DLD1 (cell line): ENCODE measurements around the gene AJUBA.
"Not testable (repeated sequence)": the region's sequence is repeated elsewhere in the genome, so short reads cannot be mapped to it uniquely, and the experiment has no call there.

Experiments
- in situ Hi-C: cut with HindIII; loops from 2 replicates; pipeline ENCODE4 v1.10.0; 2017; ENCODE audit warnings: low sequenced_read_pairs

Gene AJUBA

GRCh38 chr14:22981876-22982476, 375 bp downstream of the AJUBA start:
- in situ Hi-C loops, result no loop called here

- in situ Hi-C loops, result no loop called here
Measured at GRCh38 chr14:22981090-22981875, 1.1 kb downstream of the AJUBA start.

GRCh38 chr14:22980672-22981089, 1.7 kb downstream of the AJUBA start:
- in situ Hi-C loops, result no loop called here

GRCh38 chr14:22979748-22980392, 2.5 kb downstream of the AJUBA start:
- in situ Hi-C loops, result no loop called here

GRCh38 chr14:22978981-22979671, 3.2 kb downstream of the AJUBA start:
- in situ Hi-C loops, result no loop called here

GRCh38 chr14:22978487-22978837, 3.9 kb downstream of the AJUBA start:
- in situ Hi-C loops, result no loop called here

GRCh38 chr14:22977684-22978486, 4.5 kb downstream of the AJUBA start:
- in situ Hi-C loops, result no loop called here

GRCh38 chr14:22977434-22977683, 5.0 kb downstream of the AJUBA start:
- in situ Hi-C loops, result no loop called here

- in situ Hi-C loops, result no loop called here
Measured at GRCh38 chr14:22976620-22977433, 5.5 kb downstream of the AJUBA start.

- in situ Hi-C loops, result no loop called here
Measured at GRCh38 chr14:22974530-22975313, 7.6 kb downstream of the AJUBA start.

- in situ Hi-C loops, result no loop called here
Measured at GRCh38 chr14:22973217-22974032, 8.9 kb downstream of the AJUBA start.

- in situ Hi-C loops, result no loop called here
Measured at GRCh38 chr14:22972313-22972930, 9.9 kb downstream of the AJUBA start.

- in situ Hi-C loops, result no loop called here
Measured at GRCh38 chr14:22971152-22971551, 11.2 kb downstream of the AJUBA start.

- in situ Hi-C loops, result no loop called here
Measured at GRCh38 chr14:22966783-22967269, 15.5 kb downstream of the AJUBA start.

GRCh38 chr14:22965916-22966782, 16.2 kb downstream of the AJUBA start:
- in situ Hi-C loops, result not testable (repeated sequence)

GRCh38 chr14:22962061-22962676, 20.2 kb downstream of the AJUBA start:
- in situ Hi-C loops, result no loop called here
